ENCODE results near the gene LRIG1. TPM values are rescaled to one million over a fixed set of nuclear protein-coding genes. Genes with fewer than 3 reads are reported as not detected.

LRIG1 gene
- total and polyA plus RNA-seq, 2 donors, result 23.4 to 29.2 TPM

GRCh38 chr3:66394019-66394752, 106.6 kb downstream of the LRIG1 start:
- H3K27ac ChIP-seq (ENCODE audit: low read depth), result no peak overlapping the region
- 80% methylated on average over 12 of the region's 12 CpGs for WGBS
- DNase-seq (ENCODE audit: extremely low spot score), result no peak
- H3K4me3 ChIP-seq (ENCODE audit: low read depth, low read length), result no peak overlapping the region
- no peaks in the 10 kb centered on the region for H3K36me3 ChIP-seq (ENCODE audit: insufficient read depth)
- no peaks in the 10 kb centered on the region for H3K4me1 ChIP-seq (ENCODE audit: insufficient read depth)

GRCh38 chr3:66393333-66394005, 107.4 kb downstream of the LRIG1 start:
- Histone ChIP-seq H3K4me3 (ENCODE audit: low read depth, low read length) (no peak overlapping the region), H3K36me3 (ENCODE audit: insufficient read depth) (no peaks in the 10 kb centered on the region), H3K27ac (ENCODE audit: low read depth) (no peak overlapping the region), H3K4me1 (ENCODE audit: insufficient read depth) (no peaks in the 10 kb centered on the region)
- 64% methylated on average over 13 of the region's 13 CpGs for WGBS
- no peak for DNase-seq (ENCODE audit: extremely low spot score)

- Histone ChIP-seq H3K36me3 (ENCODE audit: insufficient read depth) (no peaks in the 10 kb centered on the region), H3K4me1 (ENCODE audit: insufficient read depth) (no peaks in the 10 kb centered on the region), H3K4me3 (ENCODE audit: low read depth, low read length) (no peak overlapping the region), H3K27ac (ENCODE audit: low read depth) (no peak overlapping the region)
- no peak for DNase-seq (ENCODE audit: extremely low spot score)
- WGBS, result 96% methylated on average over 2 of the region's 2 CpGs
Observed at GRCh38 chr3:66392966-66393332, 107.9 kb downstream of the LRIG1 start.

GRCh38 chr3:66392512-66392911, 108.3 kb downstream of the LRIG1 start:
- Histone ChIP-seq H3K4me1 (ENCODE audit: insufficient read depth) (no peaks in the 10 kb centered on the region), H3K36me3 (ENCODE audit: insufficient read depth) (no peaks in the 10 kb centered on the region), H3K27ac (ENCODE audit: low read depth) (no peak overlapping the region), H3K4me3 (ENCODE audit: low read depth, low read length) (no peak overlapping the region)
- no peak for DNase-seq (ENCODE audit: extremely low spot score)
- WGBS, result 80% methylated on average over 3 of the region's 3 CpGs

- H3K27ac ChIP-seq (ENCODE audit: low read depth), result no peak overlapping the region
- no peak for DNase-seq (ENCODE audit: extremely low spot score)
- no peaks in the 10 kb centered on the region for H3K4me1 ChIP-seq (ENCODE audit: insufficient read depth)
- H3K4me3 ChIP-seq (ENCODE audit: low read depth, low read length), result no peak overlapping the region
- no peaks in the 10 kb centered on the region for H3K36me3 ChIP-seq (ENCODE audit: insufficient read depth)
Observed at GRCh38 chr3:66390013-66390412, 110.8 kb downstream of the LRIG1 start.

GRCh38 chr3:66386925-66387650, 113.7 kb downstream of the LRIG1 start:
- H3K4me1 ChIP-seq (ENCODE audit: insufficient read depth), result no peaks in the 10 kb centered on the region
- no peaks in the 10 kb centered on the region for H3K36me3 ChIP-seq (ENCODE audit: insufficient read depth)
- no peak for DNase-seq (ENCODE audit: extremely low spot score)
- H3K27ac ChIP-seq (ENCODE audit: low read depth), result no peak overlapping the region
- no peak overlapping the region for H3K4me3 ChIP-seq (ENCODE audit: low read depth, low read length)
- 89% methylated on average over 7 of the region's 7 CpGs for WGBS

GRCh38 chr3:66386011-66386924, 114.6 kb downstream of the LRIG1 start:
- Histone ChIP-seq H3K4me3 (ENCODE audit: low read depth, low read length) (no peak overlapping the region), H3K36me3 (ENCODE audit: insufficient read depth) (no peaks in the 10 kb centered on the region), H3K4me1 (ENCODE audit: insufficient read depth) (no peaks in the 10 kb centered on the region), H3K27ac (ENCODE audit: low read depth) (no peak overlapping the region)
- no peak for DNase-seq (ENCODE audit: extremely low spot score)
- WGBS, result 97% methylated on average over 12 of the region's 12 CpGs

GRCh38 chr3:66385066-66385465, 115.8 kb downstream of the LRIG1 start:
- H3K4me1 ChIP-seq (ENCODE audit: insufficient read depth), result no peaks in the 10 kb centered on the region
- no peak for DNase-seq (ENCODE audit: extremely low spot score)
- peaks cover 2% of the 10 kb centered on the region for H3K36me3 ChIP-seq (ENCODE audit: insufficient read depth)
- no peak overlapping the region for H3K4me3 ChIP-seq (ENCODE audit: low read depth, low read length)
- no peak overlapping the region for H3K27ac ChIP-seq (ENCODE audit: low read depth)

- H3K27ac ChIP-seq (ENCODE audit: low read depth), result no peak overlapping the region
- WGBS, result 97% methylated on average over 20 of the region's 20 CpGs
Observed at GRCh38 chr3:66383998-66384745, 116.7 kb downstream of the LRIG1 start.

GRCh38 chr3:66383023-66383422, 117.8 kb downstream of the LRIG1 start:
- no peak overlapping the region for H3K27ac ChIP-seq (ENCODE audit: low read depth)
- no peak overlapping the region for H3K4me3 ChIP-seq (ENCODE audit: low read depth, low read length)
- no peak for DNase-seq (ENCODE audit: extremely low spot score)

More at GRCh38 chr3:66383998-66384745, 116.7 kb downstream of the LRIG1 start:
- DNase-seq (ENCODE audit: extremely low spot score), result no peak
- H3K36me3 ChIP-seq (ENCODE audit: insufficient read depth), result peaks cover 3% of the 10 kb centered on the region
- no peaks in the 10 kb centered on the region for H3K4me1 ChIP-seq (ENCODE audit: insufficient read depth)
- H3K4me3 ChIP-seq (ENCODE audit: low read depth, low read length), result no peak overlapping the region

GRCh38 chr3:66382142-66382541, 118.7 kb downstream of the LRIG1 start:
- 96% methylated on average over 10 of the region's 10 CpGs for WGBS
- no peak overlapping the region for H3K4me3 ChIP-seq (ENCODE audit: low read depth, low read length)
- no peak overlapping the region for H3K27ac ChIP-seq (ENCODE audit: low read depth)
- DNase-seq (ENCODE audit: extremely low spot score), result no peak
- no peaks in the 10 kb centered on the region for H3K4me1 ChIP-seq (ENCODE audit: insufficient read depth)
- peaks cover 3% of the 10 kb centered on the region for H3K36me3 ChIP-seq (ENCODE audit: insufficient read depth)

More at GRCh38 chr3:66383023-66383422, 117.8 kb downstream of the LRIG1 start:
- Histone ChIP-seq H3K36me3 (ENCODE audit: insufficient read depth) (peaks cover 3% of the 10 kb centered on the region), H3K4me1 (ENCODE audit: insufficient read depth) (no peaks in the 10 kb centered on the region)
- WGBS, result 97% methylated on average over 18 of the region's 18 CpGs

- Histone ChIP-seq H3K27ac (ENCODE audit: low read depth) (no peak overlapping the region), H3K36me3 (ENCODE audit: insufficient read depth) (peaks cover 3% of the 10 kb centered on the region), H3K4me3 (ENCODE audit: low read depth, low read length) (no peak overlapping the region), H3K4me1 (ENCODE audit: insufficient read depth) (no peaks in the 10 kb centered on the region)
- WGBS, result 88% methylated on average over 7 of the region's 7 CpGs
- DNase-seq (ENCODE audit: extremely low spot score), result no peak
Observed at GRCh38 chr3:66381626-66382025, 119.2 kb downstream of the LRIG1 start.
